HG03139 (cell line): Measurements from ENCODE around the gene DIO3.

Experiments used
- ATAC-seq: cut with Tn5 transposase; IDR thresholded peaks from one replicate; pipeline ENCODE4 v1.9.1; 2021; ENCODE audit not compliant: unreplicated experiment

Gene DIO3

DNA sequence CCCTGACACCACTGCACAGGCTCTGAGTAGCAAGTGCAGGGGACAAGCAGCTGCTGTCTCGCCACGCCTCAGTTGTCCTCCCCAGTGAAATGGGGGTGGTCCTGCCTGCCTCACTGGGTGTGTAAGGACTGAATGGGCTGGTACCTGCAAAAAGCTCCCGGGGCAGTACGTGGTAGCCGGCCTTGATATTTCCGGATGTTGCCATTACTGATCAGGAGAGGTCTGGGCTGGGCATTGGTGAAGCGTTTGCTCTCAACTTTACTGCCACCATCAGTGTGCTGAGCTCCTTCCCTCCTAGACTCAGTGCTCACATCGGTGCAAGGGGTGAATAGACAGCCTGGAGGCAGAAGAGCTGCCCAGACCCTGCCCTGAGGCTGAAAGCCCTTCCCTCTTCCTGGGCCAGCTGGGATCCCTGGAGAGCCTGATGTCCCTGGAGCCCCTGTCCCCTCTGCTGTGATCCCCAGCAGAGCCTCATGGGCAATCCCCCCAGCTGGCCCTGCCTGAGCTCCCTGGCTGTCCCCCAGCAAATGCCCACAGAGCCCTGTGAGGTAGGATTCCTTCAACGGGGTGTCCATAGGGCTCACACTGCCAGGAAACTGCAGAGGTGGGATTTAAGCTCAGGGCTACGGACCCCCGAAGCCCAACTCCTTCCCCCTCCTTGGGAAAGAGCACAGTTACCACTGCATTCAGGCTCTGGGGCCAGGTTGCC lies 18.2 kb downstream of the DIO3 start:
- no peak for ATAC-seq

DNA sequence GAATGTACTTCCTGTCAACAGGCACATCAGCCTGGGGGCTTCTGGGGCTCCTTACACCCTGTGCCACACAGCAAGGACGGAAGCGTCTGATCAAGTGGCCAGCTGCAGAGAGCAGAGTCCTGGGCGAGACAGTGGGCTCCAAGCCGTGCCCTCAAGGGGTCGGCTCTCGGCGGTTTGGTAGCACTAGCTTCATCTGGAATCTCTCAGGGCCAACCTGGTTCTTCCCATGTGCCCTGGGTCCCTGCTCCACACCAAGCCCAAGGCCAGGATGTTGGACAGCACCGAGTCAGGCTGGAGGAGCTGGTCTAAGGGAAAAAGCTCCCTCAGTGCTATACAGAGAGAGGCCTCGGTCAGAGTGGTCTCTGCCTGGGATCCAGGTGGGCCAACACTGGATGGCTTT lies 20.5 kb downstream of the DIO3 start:
- ATAC-seq = no peak

DNA sequence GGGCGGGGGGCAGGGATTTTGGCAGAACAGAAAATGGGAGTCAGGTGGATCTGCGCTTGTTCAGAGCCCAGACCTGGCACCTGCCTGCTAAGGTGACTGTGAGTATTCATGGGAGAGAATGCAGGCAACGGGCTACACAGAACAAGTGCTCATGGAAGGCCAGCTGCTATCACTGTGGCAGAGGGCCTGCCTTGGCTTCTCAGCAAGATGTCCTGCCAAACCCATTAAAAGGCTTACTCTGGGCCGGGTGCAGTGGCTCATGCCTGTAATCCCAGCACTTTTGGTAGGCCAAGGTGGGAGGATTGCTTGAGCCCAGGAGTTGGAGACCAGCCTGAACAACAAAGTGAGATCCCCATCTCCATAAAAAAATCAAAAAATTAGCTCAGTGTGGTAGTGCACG lies 21.0 kb downstream of the DIO3 start:
- no peak for ATAC-seq

DNA sequence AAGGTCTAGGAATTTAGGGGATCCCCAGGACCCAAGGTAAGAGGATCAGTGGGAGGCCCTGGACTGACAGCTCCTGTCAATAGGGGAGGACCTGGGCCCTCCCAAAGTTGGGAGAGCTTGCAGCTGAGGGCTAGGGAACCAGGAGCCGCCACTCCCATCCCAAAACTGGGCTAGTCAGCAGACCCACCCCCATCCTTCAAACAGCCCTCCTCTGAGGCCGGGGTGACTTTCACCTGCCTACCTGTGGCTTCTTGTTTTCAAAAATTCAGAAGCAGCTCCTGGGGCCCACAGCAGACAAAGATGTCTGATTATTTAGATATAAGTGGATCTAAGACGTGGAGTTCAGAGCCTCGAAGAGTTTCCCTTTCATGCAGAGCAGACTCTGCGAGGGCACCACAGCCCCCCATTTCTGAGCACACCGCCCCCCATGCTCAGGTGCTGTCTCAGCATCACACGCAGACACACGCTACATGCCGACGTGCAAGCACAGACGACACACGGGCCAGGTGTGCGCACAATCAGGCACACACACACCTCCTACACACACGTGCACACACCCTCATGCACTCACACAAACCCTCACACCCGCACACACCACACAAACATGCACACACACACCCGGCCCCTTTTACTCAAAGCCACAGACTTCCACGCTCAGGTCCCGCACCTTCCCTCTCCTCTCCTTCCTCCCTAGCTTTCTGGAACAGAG lies 21.9 kb downstream of the DIO3 start:
- no peak for ATAC-seq

DNA sequence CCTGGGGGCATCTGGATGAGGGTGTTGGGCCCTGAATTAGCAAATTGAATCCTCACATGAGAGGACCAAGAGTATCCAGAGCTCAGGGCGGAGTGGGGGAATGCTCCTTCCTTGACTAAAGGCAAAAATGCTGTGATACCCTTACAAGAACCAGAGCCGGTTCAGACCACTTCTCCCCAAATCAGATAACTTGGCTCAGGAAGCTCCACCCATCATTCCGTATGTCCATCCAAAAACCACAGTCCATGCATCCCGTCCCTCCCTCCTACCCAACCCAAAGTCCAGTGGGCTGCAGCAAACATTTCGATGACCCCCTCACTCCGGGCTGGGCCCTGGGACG lies 22.4 kb downstream of the DIO3 start:
- ATAC-seq = no peak

DNA sequence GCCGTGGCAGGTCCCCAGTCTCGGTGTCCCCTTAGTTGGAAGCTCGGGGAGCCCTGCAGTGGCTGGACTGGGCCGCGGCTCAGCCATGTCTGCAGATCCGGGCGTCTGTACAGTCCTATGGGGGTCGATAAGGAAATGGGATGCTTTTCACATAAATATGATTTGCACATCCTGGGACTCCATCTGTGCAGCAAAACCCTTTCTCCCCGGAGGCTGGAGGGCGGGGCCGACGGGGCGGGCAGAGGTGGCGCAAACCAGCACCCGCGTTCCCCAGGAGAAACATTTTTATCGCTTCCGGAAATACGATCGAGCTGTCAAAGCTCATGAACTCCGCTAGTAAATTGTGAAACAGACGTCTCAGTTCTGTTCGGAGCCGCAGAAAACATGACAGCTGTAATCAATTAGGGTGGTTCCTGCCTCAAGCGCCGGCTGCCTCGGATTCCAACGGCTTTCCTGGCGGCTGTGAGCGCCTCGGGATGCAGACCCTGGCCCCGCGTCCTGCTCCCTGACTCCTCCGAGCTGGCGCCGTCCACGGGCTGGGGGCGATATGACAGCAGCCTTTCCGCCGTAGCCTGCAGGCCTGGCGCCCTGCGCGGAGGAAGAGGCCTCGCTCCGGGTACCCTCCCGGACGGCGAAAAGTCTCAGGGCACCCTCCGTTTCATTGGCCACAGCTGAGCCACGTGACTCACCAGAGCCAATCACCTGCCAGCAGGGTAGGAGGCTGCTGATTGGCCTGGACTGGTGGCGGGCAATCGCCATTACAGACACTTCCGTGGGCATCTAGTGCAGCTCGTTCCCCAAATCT lies 23.0 kb downstream of the DIO3 start:
- no peak for ATAC-seq

DNA sequence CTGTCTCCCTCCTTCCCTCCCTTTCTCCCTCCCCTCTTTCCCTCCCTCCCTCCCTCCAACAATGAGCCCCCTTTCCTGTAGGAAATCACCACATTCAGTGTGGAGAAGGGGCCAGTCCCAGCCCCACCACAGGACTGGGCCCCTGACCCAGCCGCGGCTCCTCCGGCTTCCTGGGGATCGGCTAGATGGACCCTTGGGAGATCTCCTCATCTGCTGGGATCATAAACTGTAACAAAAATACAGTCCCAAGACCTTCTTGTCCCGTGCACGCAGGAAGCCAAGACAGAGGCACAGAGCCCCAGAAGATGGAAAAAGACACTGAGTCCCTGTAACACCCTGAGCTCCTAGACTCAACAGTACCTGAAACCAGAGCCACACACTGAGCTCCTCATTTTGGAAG lies 23.9 kb downstream of the DIO3 start:
- no peak for ATAC-seq

DNA sequence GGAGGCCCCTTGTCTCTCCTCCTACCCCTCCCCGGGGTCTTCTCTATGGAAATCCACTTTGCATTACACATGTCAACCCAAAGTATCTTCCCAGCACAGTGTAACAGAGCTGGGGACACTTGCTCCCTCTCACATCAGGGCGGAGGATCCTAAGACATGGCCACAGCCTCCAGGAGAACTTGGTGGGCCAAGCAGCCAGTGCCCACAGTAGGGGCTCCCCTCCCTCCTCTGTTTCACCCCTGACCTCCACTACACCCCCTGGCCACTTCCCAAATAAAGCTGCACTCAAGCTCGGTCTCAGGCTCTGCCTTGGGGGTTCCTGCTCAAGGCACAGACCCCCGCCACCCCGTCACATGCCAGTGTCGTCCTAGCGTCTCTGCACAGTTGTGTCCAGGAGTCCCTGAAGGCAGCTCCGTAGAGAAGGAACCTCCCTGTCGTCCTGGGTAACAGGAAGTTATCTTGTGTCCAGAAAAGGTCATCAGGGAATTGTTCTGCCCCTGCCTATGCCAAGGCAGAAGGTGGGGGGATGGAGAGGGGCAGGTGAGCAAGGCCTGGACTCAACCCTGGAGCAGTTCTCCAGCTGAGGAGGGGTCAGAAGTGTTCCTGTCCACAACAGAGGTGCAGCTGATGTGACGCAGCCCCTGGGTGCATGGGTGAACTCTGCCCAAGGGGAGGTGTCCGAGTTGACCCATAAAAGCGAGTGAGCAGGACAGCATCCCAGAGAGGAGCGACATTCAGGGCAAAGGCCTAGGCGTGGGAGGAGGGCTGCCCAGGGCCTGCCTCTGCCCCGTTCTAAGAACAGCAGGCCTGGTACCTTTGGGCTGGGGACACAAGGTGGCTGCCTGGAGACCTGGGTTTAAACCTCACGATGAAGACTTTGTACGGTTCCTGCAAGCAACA lies 25.5 kb downstream of the DIO3 start:
- ATAC-seq = no peak

DNA sequence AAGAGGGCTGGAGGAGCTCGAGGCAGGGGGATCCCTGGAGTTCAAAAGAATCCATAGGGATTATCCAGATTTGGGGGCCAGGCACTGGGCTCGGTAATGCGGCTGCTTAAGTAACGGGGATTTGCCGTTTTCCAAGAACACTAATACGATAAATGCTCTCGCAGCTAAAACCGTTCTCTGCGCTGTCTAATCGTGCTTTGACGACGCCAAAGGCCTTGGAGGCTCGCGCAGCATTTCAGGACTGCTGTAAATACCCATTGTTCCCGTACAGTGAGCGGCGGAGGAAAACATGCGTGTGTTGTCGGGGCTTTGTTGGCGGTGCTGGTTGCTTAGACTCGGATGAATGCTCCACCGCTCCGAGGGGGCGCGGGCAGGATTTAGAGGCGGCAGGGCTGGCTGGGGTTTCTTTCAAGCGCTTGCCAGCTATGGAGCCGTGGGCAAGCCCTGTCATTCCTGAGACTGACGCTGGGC lies 26.2 kb downstream of the DIO3 start:
- no peak for ATAC-seq

DNA sequence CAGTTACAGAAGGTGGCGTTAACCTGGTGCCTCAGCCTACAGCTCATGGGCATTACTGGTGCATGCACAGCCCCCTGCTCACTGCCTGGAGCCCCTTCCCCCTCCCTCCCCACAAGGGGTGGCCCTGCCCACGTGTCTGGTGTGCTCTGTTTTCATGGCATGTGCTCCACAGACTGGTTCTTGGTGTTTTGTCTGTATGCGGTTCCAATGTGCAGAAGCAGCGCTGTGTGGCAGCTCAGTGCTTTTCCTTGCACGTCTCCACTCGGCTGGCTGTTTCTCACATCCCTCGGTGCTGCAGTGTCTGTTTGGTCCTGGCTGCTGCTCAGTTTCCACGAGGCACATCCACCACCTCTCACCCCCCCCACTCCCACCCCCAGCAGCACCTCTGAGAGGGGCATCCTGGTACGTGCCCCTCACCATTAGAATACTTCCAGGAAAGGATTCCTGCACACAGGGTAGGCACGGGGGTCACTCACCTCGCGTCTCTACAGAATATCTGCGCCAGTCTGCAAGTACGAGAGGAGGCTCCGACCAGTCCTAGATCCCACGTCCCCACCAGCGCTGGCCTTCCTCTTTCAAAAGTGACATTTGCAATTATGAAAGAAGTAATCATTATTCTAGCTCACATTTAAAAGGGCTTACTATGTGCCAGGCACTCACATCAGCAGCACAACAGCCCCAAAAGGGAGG lies 27.1 kb downstream of the DIO3 start:
- ATAC-seq = no peak

DNA sequence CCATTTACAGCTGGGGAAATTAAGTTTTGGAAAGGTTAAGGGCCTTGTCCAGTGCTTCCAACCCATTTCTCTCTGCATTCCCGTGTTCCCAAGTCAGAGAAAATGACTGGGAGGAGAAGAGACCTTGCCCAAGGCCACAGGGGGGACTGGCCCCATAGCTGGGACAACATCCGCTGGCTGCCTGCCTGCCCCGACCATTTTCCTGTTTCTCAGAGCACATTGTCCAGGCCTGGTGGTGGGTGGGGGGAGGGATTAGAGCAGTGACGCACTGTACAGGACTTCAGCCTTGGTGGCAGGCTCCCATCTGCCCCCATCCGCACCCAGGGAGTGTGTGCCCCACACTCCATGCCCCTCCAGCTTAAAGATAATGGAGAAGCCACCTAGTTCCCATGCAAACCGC lies 27.7 kb downstream of the DIO3 start:
- ATAC-seq = no peak

DNA sequence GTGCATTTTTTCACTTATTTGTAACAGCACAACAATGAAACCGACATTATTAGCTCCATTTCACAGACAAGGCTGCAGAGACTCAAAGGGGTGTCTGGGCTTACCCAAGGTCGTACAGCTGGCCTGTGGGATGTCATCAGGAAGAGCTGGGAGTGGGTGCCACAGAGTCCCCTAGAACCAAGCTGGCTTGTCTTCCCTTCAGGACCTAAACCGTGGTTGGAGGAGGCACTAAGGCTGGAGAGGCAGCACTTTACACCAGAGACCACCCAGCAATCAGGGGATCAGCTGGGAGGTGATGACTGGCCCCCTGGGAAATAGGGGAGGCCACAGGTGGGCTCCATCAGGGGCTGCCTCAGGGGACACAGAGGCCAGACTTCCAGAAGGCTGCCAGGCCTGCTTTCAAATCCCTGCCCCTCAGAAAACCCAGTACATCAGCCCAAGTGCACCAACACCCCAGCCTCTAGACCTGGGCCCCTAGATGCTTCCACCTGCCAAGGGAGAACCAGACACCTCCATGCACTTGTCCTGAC lies 28.3 kb downstream of the DIO3 start:
- no peak for ATAC-seq

DNA sequence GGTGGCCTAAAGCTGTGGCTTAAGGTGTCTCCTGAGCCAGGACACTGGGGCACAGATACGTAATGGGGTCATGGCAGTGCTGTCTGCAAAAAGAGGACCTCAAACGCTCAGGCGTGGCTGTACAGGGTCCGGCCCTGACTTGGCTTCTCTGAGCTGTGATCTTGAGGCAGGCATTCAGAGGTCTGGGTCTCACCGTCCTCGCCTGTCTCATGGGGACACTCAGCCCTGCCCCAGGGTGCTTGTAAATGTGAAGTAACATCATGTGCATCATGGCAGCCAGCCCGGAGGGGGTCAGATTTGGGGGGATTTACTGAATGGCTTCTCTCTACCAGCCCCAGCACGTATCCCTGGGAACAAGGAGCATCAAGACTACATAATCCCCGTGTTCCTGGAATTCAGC lies 28.8 kb downstream of the DIO3 start:
- ATAC-seq = no peak

DNA sequence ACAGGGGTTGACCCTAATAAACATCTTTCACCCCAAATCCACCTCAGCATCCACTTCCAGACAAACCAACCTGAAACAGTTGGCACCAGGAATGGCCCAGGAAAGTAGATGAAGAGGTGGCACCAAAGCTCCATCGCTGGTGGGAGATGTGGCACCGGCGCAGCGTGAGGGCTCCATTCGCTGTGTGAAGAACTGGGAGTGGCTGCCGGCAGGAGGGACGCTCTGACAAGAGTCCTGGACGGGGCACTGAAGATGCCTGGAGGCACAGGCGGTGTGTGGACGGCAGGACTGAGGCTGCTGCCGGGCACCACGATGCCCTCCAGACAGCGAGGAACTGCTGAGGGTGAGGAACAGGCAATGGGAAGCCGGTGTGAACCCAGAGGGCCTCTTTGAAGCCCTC lies 29.3 kb downstream of the DIO3 start:
- no peak for ATAC-seq

DNA sequence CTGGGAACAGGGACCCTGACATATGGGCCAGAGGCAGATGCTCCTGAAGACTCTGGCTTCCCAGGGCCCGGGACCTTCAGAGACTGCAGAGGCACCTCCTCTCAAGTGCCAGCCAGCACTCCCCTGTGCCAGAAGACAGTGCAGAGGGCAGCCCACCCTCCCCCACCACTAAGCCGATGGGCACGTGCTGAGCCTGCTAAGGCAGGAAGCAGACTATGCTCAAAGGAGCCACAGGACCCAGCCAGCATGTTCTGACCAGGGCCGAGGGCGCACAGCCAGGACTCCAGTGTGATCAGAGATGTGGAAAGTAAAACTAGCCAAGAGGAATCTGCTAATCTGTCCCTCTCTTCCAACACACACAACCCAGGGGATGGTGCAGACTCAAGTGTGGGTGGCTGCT lies 29.8 kb downstream of the DIO3 start:
- ATAC-seq = no peak

DNA sequence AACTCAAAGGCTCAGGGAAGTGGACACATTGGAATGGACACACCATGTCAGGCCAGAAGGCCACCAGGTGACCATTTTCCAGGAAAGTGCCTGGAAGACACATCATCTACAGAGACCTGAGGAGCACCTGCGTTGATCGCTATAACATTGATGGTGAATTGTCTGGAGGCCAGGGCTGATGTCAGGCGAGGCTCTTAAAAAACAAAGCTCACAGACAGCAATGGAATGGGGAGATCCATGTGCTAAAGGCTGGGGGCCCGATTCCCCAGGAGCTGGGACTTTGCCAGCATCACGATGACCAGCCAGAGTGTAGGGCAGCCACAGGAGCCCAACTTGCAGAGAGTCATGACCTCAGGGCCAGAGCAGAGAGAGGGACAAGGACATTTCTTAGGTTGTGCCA lies 30.3 kb downstream of the DIO3 start:
- ATAC-seq = no peak

DNA sequence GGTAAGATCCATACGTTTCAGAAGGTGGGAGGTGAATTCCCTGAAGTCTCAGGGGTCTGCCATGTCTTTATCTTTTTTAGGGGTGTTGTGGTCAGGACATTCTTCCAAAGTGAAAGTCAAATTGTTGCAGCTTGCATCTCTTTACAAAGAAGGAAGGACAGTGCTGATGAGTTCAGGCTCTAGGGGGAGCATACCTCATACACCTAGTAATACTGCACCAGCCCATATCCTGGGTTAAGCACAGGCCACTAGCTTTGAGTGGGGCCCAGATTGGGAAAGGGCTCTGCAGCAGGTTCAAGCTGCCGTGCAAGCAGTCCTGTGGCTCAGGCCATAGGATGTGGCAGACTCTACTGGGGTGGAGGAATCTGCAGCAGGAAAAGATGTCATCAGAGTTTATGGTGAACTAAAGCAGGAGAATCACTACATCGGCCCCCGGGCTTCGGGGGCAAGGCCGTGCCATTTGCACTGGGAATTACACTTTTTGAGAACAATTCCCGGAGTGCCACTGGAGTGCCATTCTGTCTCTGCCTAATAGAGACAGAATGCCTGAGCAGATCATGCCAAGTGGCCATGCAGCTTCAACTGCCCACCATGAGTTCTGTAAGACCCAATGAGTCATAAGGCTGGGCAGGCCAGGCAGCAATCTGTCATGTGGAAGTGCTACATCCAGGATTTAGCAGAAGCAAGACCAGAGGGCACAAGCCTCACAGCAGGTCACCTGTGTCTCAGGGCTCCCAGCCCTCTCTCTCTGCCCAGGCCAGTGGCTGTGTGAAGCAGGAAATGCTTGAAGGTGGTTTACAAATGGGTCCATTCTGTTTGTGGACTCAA lies 32.3 kb downstream of the DIO3 start:
- ATAC-seq = no peak

DNA sequence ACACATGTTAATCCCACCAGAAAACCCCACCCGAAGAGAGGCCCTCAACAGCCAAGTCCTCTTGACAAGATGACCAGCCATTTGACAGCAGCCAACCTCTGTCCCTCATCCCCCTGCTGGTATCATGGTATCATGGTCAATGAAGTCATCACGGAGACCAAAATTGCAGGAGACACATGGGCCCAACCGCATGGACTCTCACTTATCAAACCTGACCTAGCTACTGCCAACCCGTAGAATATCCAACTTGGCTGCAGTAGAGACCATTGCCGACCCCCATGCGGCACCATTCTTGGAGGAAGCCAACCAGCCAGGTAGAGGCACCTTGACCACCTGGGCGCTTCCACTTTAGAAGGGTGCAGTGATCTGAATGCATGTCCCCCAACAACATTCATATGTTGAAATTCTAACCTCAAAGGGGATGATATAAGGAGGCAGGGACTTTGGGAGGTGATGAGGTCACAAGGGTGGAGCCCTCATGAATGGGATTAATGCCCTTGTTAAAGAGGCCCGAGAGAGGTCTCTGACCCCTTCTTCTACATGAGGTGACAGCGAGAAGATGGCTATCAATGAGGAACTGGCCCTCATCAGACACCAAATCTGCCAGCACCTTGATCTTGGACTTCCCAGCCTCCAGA lies 33.3 kb downstream of the DIO3 start:
- ATAC-seq = no peak

DNA sequence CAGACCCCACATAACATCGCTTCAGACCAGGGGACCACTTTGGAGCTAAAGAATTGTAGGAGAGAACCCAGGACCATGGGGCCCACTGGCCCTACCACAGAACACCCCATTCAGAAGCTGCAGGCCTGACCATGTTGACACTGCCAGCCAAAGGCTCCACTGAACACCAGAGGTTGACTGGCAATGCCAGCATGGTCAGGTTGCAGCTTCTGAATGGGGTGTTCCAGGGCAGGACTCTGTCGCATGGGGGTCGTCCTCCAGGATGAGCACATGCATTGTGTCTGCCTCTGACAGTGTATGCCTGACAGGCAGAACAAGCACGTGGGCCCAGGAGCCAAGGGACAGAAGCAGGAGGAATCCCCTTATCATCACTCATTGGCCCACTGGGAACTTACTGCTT lies 34.1 kb downstream of the DIO3 start:
- ATAC-seq = no peak
